CD4-positive, alpha-beta T cell (primary cell): ENCODE data around the gene COL16A1. TPM values are rescaled to one million over a fixed set of nuclear protein-coding genes. Genes with fewer than 3 reads are reported as not detected.

Source experiments
- ATAC-seq: fragments of 200-7000 bp; cut with Tn5 transposase; one replicate; pipeline ENCODE4 v1.10.0; 2022; ENCODE audit warnings: mild to moderate bottlenecking; ENCODE audit not compliant: poor library complexity
- CTCF ChIA-PET: fragments of 350-600 bp; sonication (Branson Sonifier 250); formaldehyde crosslinking; loops from one replicate; lab custom pipeline; 2021; ENCODE audit warnings: antibody characterized with exemption, inconsistent platforms; lab: Charles Lee
- POLR2A ChIA-PET: fragments of 350-600 bp; sonication (Branson Sonifier 250); formaldehyde crosslinking; loops from one replicate; lab custom pipeline; 2021; ENCODE audit warnings: antibody characterized with exemption, inconsistent platforms; lab: Charles Lee
- DNase-seq, 14 experiments: peaks; one replicate each; pipeline ENCODE4 v3.0.0-alpha.2; 2013 to 2020; ENCODE audit warnings: mixed read lengths in 2 of 14
- H3K27ac ChIP-seq, 2 donors: one replicate each; pipeline versions ENCODE4 v1.5.1 to v1.7.0; 2013; ENCODE audit warnings: low read length in 2 of 2, low read depth in 1 of 2, mild to moderate bottlenecking in 1 of 2
- H3K27me3 ChIP-seq, 2 experiments: 1 replicate in 1 of 2; 2 replicates in 1 of 2; pipeline versions ENCODE4 v1.6.1 to v1.7.0; 2013; ENCODE audit warnings: low read length in 2 of 2, control low read depth in 1 of 2, mild to moderate bottlenecking in 1 of 2, moderate library complexity in 1 of 2; ENCODE audit not compliant: insufficient read depth in 2 of 2, control insufficient read depth in 1 of 2
- H3K36me3 ChIP-seq: one replicate; pipeline ENCODE4 v1.6.1; 2013; ENCODE audit warnings: low read length, control low read depth; ENCODE audit not compliant: insufficient read depth
- H3K4me1 ChIP-seq: one replicate; pipeline ENCODE4 v1.6.1; 2013; ENCODE audit warnings: low read length, control low read depth; ENCODE audit not compliant: insufficient read depth
- H3K4me3 ChIP-seq: one replicate; pipeline ENCODE4 v1.5.1; 2013; ENCODE audit warnings: mild to moderate bottlenecking, low read length, moderate library complexity
- H3K9me3 ChIP-seq, 2 experiments: 1 replicate in 1 of 2; 2 replicates in 1 of 2; pipeline versions ENCODE4 v1.6.1 to v1.7.0; 2013; ENCODE audit warnings: low read length in 2 of 2, mild to moderate bottlenecking in 2 of 2, control low read depth in 1 of 2, moderate library complexity in 1 of 2; ENCODE audit not compliant: control insufficient read depth in 1 of 2, insufficient read depth in 1 of 2
- H3K27ac Mint-ChIP-seq: one replicate; pipeline ENCODE4 v1.8.0; 2020; ENCODE audit warnings: mixed read lengths
- H3K27me3 Mint-ChIP-seq: one replicate; pipeline ENCODE4 v1.8.0; 2021; ENCODE audit warnings: mixed read lengths
- H3K36me3 Mint-ChIP-seq: one replicate; pipeline ENCODE4 v1.8.0; 2021; ENCODE audit warnings: low read depth, mixed read lengths
- H3K4me1 Mint-ChIP-seq: one replicate; pipeline ENCODE4 v1.8.0; 2021; ENCODE audit warnings: low read depth, mixed read lengths
- H3K4me3 Mint-ChIP-seq: one replicate; pipeline ENCODE4 v1.8.0; 2020; ENCODE audit warnings: mild to moderate bottlenecking, mixed read lengths
- H3K9me3 Mint-ChIP-seq: one replicate; pipeline ENCODE4 v1.8.0; 2020; ENCODE audit warnings: mixed read lengths
- intact Hi-C, 2 experiments: fragments of 100-400 bp; cut with DNase I in 1 of 2; cut with micrococcal nuclease in 1 of 2; formaldehyde crosslinking; loops; one replicate each; pipeline versions ENCODE4 v1.15.1 to v1.9.0; 2023 to 2025; cut with DNase I, micrococcal nuclease
- total RNA-seq, 174 experiments: library from RNA in 2 of 174; stranded (reverse) in 2 of 174; gene quantifications; one replicate each; pipeline ENCODE4 v1.2.3 and lab custom pipeline; 2021 to 2026
- TF ChIP-seq, protein P1 (sequence below): fragments of 200-600 bp; IDR thresholded peaks from one replicate; pipeline ENCODE4 v1.8.0; 2022; ENCODE audit warnings: antibody characterized with exemption, mild to moderate bottlenecking

The COL16A1 gene
- total RNA-seq, 2 experiments from 2014 or later: not detected

DNA sequence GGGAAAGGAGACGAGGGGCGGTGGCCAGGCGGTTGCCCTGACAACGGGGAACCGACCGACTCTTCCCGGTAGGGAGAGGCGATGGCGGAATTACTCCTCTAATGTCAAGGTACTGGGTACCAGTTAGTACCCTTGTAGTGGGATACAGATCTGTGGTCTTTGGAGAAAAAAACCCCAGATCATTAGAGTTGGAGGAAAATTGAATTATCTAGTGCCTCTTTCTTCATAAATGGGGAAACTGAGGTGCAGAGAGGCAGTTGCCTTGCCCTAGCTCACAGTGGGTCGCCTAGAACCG, 58.6 kb downstream of the COL16A1 start:
- H3K4me1 Mint-ChIP-seq: peaks cover 29% of the 10 kb centered on the region

DNA sequence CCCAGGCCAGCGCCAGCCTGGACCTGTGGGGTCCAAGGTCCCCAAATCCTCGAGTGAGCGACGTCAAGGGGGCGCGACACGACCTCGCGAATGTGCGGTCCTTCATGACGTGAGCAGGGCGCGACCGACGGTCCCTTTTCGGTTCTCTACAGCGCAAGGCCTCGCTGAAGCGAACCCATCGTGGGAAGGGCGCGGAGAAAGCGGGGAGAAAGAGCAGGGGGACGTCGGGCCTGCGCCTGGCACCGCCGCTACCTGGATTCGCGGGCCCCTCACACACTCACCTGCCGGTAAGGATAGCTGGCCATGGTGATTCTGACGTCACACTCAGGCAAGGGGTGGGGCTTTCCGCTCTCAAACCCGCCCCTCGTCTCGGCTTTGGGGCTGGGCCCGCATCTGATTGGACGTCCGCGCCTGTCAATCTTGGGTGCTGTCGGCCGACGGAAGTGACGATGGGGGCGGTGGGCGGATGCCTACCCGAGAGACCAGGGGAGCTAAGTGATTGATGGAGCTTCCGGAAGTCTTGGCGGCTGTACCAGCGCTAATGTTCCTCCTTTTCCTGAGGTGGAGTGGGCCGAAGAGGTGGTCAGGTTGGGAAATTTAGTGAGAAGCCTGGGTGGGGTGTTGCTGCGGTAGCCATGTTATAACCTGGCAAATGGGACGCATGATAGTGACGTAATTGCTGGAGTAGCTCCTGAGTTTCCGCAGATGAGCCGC, 59.1 kb downstream of the COL16A1 start, which contains the start of gene PEF1:
Gene PEF1 (minus strand): TSS at position 317 of the 714 bp plus-strand sequence. CDS start 12 bp downstream, at position 305.
- Histone ChIP-seq H3K4me3 (peak within 1 kb of the TSS; percentile 85), H3K4me1 (peaks cover 52% of the 10 kb centered on the region), H3K27ac (peak within 1 kb of the TSS; percentile 99), H3K27me3 (no peaks in the 10 kb centered on the region), H3K36me3 (peaks cover under 1% of the 10 kb centered on the region), H3K9me3 (no peaks in the 10 kb centered on the region)
- no peaks in the 10 kb centered on the region for H3K27me3 Mint-ChIP-seq
- POLR2A ChIA-PET: interaction anchor here (0.6 to 1.9 kb wide), 24 partner anchors 10 to 1006 kb away, joined by 3 to 12 read pairs (median 4); partner anchors contain the start of genes BSDC1, KHDRBS1, KPNA6 and LCK
- H3K36me3 Mint-ChIP-seq: peaks cover 14% of the 10 kb centered on the region
- H3K4me1 Mint-ChIP-seq: peaks cover 29% of the 10 kb centered on the region
- CTCF ChIA-PET: interaction anchor here (0.5 to 1.4 kb wide), 4 partner anchors 12 to 566 kb away, joined by 3 to 4 read pairs (median 3); no protein-coding TSS in a partner anchor
- H3K9me3 Mint-ChIP-seq: no peaks in the 10 kb centered on the region
- H3K27ac Mint-ChIP-seq: peak within 1 kb of the TSS; percentile 100
- peak within 1 kb of the TSS; percentile 99 for H3K4me3 Mint-ChIP-seq
- peak; percentile 89 for ATAC-seq
- intact Hi-C loops: loop anchor here in 1 of 2 experiments (1.0 to 10.0 kb wide), 10 partner anchors 144 to 1540 kb away; partner anchors contain the start of genes BSDC1, CCDC28B, DCDC2B and IQCC
- TF ChIP-seq, protein P1, sequence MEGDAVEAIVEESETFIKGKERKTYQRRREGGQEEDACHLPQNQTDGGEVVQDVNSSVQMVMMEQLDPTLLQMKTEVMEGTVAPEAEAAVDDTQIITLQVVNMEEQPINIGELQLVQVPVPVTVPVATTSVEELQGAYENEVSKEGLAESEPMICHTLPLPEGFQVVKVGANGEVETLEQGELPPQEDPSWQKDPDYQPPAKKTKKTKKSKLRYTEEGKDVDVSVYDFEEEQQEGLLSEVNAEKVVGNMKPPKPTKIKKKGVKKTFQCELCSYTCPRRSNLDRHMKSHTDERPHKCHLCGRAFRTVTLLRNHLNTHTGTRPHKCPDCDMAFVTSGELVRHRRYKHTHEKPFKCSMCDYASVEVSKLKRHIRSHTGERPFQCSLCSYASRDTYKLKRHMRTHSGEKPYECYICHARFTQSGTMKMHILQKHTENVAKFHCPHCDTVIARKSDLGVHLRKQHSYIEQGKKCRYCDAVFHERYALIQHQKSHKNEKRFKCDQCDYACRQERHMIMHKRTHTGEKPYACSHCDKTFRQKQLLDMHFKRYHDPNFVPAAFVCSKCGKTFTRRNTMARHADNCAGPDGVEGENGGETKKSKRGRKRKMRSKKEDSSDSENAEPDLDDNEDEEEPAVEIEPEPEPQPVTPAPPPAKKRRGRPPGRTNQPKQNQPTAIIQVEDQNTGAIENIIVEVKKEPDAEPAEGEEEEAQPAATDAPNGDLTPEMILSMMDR: no peak
- peak; percentile 98 to 100 (median 99) for DNase-seq

More for the DNA sequence above, 58.6 kb downstream of the COL16A1 start:
- Mint-ChIP-seq H3K4me3 (peak overlapping the region; percentile 99), H3K36me3 (peaks cover 14% of the 10 kb centered on the region), H3K27ac (peak overlapping the region; percentile 100), H3K9me3 (no peaks in the 10 kb centered on the region), H3K27me3 (no peaks in the 10 kb centered on the region)
- DNase-seq (no peak), ATAC-seq (no peak)
- Histone ChIP-seq H3K27ac (peak overlapping the region; percentile 99), H3K4me1 (peaks cover 47% of the 10 kb centered on the region), H3K9me3 (no peaks in the 10 kb centered on the region), H3K36me3 (no peaks in the 10 kb centered on the region), H3K27me3 (no peaks in the 10 kb centered on the region), H3K4me3 (peak overlapping the region; percentile 85)
- ChIA-PET POLR2A (interaction anchor here (0.6 to 1.9 kb wide), 22 partner anchors 10 to 902 kb away, joined by 3 to 12 read pairs (median 4); partner anchors contain the start of genes BSDC1, KHDRBS1, KPNA6 and LCK), CTCF (interaction anchor here (0.6 to 1.4 kb wide), 3 partner anchors 12 to 565 kb away, joined by 3 to 4 read pairs (median 3); no protein-coding TSS in a partner anchor)
- TF ChIP-seq, protein P1: no peak
- intact Hi-C loops: loop anchor here in 1 of 2 experiments (5.0 to 10.0 kb wide), 9 partner anchors 350 to 1540 kb away; partner anchors contain the start of genes BSDC1, CCDC28B, DCDC2B and IQCC

DNA sequence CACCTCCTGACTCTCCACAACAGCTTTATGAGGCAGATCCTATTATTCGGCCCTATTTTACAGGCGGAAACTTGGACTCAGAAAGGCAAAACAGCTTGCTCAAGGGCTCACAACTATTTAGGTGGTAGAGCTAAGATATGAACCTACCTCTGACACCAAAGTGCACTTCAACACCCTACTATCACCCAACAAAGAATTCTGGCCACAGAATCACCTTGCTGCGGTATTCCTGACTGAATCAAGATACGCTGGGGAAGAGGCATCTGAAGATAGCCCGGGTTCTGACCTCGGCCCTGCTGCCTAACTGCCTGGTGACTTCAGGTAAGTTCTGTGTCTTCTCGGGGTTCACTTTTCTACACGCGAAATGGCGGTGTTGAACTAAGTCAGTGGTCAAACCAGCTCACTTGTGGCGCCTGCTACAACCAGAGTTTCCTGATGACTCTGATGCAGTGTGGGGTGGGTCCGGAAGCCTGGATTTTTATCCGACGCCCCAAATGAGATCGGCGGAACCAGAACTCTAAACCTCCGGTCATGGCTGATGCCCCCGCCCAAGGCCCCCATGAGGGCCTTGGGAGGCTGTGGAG, 59.7 kb downstream of the COL16A1 start:
- TF ChIP-seq, protein P1: no peak
- ChIA-PET POLR2A (interaction anchor here (0.8 to 1.9 kb wide), 17 partner anchors 10 to 1007 kb away, joined by 3 to 12 read pairs (median 4); partner anchors contain the start of genes BSDC1, KPNA6, LCK and PTP4A2), CTCF (interaction anchor here (0.5 to 1.4 kb wide), 2 partner anchors 11 to 128 kb away, joined by 3 read pairs; no protein-coding TSS in a partner anchor)
- H3K4me3 Mint-ChIP-seq: peak overlapping the region; percentile 99
- DNase-seq (peak in 1 of 14 experiments; percentile 84), ATAC-seq (peak; percentile 58)
- peaks cover 58% of the 10 kb centered on the region for H3K4me1 ChIP-seq
- peaks cover 6% of the 10 kb centered on the region for H3K36me3 ChIP-seq
- H3K4me3 ChIP-seq: peak overlapping the region; percentile 85
- peak overlapping the region; percentile 100 for H3K27ac Mint-ChIP-seq
- peak overlapping the region; percentile 99 for H3K27ac ChIP-seq
- H3K9me3 Mint-ChIP-seq: no peaks in the 10 kb centered on the region
- H3K27me3 ChIP-seq: no peaks in the 10 kb centered on the region
- no peaks in the 10 kb centered on the region for H3K27me3 Mint-ChIP-seq
- intact Hi-C loops: loop anchor here in 1 of 2 experiments (1.0 to 10.0 kb wide), 7 partner anchors 144 to 1541 kb away; partner anchors contain the start of genes BSDC1, CCDC28B, DCDC2B and IQCC
- peaks cover 14% of the 10 kb centered on the region for H3K36me3 Mint-ChIP-seq
- H3K9me3 ChIP-seq: no peaks in the 10 kb centered on the region
- peaks cover 29% of the 10 kb centered on the region for H3K4me1 Mint-ChIP-seq
